OCI-LY3 (cell line): Measurements from ENCODE around the gene ANKRD13A.

Source experiments
- EZH2phosphoT487 ChIP-seq: fragments of 200-600 bp; shearing (Covaris generic); IDR thresholded peaks from 2 replicates; pipeline ENCODE4 v1.6.1; 2018; ENCODE audit warnings: antibody characterized with exemption, mixed run types, low read depth
- TF ChIP-seq, protein P1 (sequence below): fragments of 200-600, 300-600 bp; sonication (generic); IDR thresholded peaks from 2 replicates; pipeline ENCODE4 v1.5.1; 2014; ENCODE audit warnings: antibody characterized with exemption, low read length, low read depth

DNA sequence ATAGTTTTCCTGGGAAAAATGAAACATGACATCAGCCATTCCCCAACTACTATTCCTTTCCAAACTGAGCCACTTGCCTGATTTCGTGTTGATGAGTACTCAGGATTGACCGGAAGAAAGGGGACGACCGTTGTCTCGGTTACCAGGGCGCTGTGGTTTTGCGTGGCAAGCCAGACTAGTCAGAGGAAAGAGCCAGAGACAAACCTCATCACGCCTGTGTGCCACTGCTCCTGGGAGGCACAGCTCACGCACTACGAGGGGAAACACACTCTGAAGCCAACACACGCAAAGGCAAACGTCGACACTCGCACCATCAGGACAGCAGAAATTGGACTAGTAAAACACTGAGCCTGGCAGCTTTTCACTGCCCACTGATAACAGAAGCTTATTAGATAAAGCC lies 38.0 kb upstream of the ANKRD13A start:
- TF ChIP-seq, protein P1, sequence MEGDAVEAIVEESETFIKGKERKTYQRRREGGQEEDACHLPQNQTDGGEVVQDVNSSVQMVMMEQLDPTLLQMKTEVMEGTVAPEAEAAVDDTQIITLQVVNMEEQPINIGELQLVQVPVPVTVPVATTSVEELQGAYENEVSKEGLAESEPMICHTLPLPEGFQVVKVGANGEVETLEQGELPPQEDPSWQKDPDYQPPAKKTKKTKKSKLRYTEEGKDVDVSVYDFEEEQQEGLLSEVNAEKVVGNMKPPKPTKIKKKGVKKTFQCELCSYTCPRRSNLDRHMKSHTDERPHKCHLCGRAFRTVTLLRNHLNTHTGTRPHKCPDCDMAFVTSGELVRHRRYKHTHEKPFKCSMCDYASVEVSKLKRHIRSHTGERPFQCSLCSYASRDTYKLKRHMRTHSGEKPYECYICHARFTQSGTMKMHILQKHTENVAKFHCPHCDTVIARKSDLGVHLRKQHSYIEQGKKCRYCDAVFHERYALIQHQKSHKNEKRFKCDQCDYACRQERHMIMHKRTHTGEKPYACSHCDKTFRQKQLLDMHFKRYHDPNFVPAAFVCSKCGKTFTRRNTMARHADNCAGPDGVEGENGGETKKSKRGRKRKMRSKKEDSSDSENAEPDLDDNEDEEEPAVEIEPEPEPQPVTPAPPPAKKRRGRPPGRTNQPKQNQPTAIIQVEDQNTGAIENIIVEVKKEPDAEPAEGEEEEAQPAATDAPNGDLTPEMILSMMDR: no peak
- no peak for TF ChIP-seq EZH2phosphoT487
